Breast epithelium (tissue), 4 donors: ENCODE measurements around the gene TP53BP2. TPM values are rescaled to one million over a fixed set of nuclear protein-coding genes. Genes with fewer than 3 reads are reported as not detected.
"Not testable (repeated sequence)": the region's sequence is repeated elsewhere in the genome, so short reads cannot be mapped to it uniquely, and the experiment has no call there.

Source experiments
- DNase-seq, 2 donors: peaks; one replicate each; pipeline ENCODE4 v3.0.0-alpha.2; 2019; ENCODE audit warnings: low spot score in 2 of 2
- H3K27ac ChIP-seq, 2 donors: fragments of 200-600 bp; sonication (generic) in 1 of 2; one replicate each; pipeline ENCODE4 v1.5.1; 2016 to 2019; ENCODE audit warnings: mild to moderate bottlenecking in 1 of 2
- H3K27me3 ChIP-seq, 2 donors: fragments of 200-600 bp; sonication (generic) in 1 of 2; one replicate each; pipeline versions ENCODE4 v1.5.1 to v1.6.0; 2017 to 2019; ENCODE audit warnings: control low read depth in 1 of 2, mild to moderate bottlenecking in 1 of 2
- H3K36me3 ChIP-seq: fragments of 200-600 bp; one replicate; pipeline ENCODE4 v1.5.1; 2019
- H3K4me1 ChIP-seq, 2 donors: fragments of 200-600 bp; sonication (generic); one replicate each; pipeline ENCODE4 v1.5.1; 2016 to 2019; ENCODE audit warnings: control low read depth in 1 of 2
- H3K4me3 ChIP-seq, 3 donors: fragments of 200-600 bp; sonication (generic); 1 replicate in 2 of 3; 2 replicates in 1 of 3; pipeline ENCODE4 v1.5.1; 2016 to 2019; ENCODE audit warnings: mild to moderate bottlenecking in 3 of 3, moderate library complexity in 2 of 3
- H3K9me3 ChIP-seq, 2 donors: fragments of 200-600 bp; sonication (generic) in 1 of 2; one replicate each; pipeline ENCODE4 v1.5.1; 2016 to 2019; ENCODE audit warnings: control low read depth in 1 of 2
- CTCF ChIP-seq, 3 donors: fragments of 450-650 bp; IDR thresholded peaks; one replicate each; pipeline ENCODE4 v1.5.1; 2016 to 2017; ENCODE audit warnings: antibody characterized with exemption in 3 of 3, mild to moderate bottlenecking in 3 of 3, moderate library complexity in 3 of 3
- POLR2A ChIP-seq: fragments of 450-650 bp; IDR thresholded peaks from one replicate; pipeline ENCODE4 v1.6.1; 2016; ENCODE audit warnings: antibody characterized with exemption, mild to moderate bottlenecking, moderate library complexity
- POLR2AphosphoS5 ChIP-seq, 3 donors: sonication (generic); formaldehyde crosslinking; IDR thresholded peaks; one replicate each; pipeline ENCODE4 v1.6.1; 2017; ENCODE audit warnings: antibody characterized with exemption in 3 of 3
- intact Hi-C: fragments of 100-400 bp; cut with DNase I; formaldehyde crosslinking; loops from one replicate; pipeline ENCODE4 v1.15.1; 2023; ENCODE audit warnings: low total_unique reads
- total RNA-seq, 3 donors: library from RNA; depleted of rRNA; stranded (reverse); fragments of >200 nt; gene quantifications; one replicate each; pipeline ENCODE4 v1.1.0, GENCODE V29; 2016

The TP53BP2 gene
- total RNA-seq, 3 donors from 2014 or later, result 31.4 to 46.8 (median 38.0) TPM

GRCh38 chr1:223747838-223748335 lies 97.9 kb downstream of the TP53BP2 start:
- no peak for DNase-seq
- Histone ChIP-seq H3K27ac (peak overlapping the region; percentile 68 to 69), H3K4me3 (no peak overlapping the region)

GRCh38 chr1:223745731-223746130 lies 100.0 kb downstream of the TP53BP2 start:
- H3K9me3 ChIP-seq, result no peaks in the 10 kb centered on the region
- H3K27me3 ChIP-seq, result no peaks in the 10 kb centered on the region
- no peak overlapping the region for H3K27ac ChIP-seq
- no peak for DNase-seq
- TF ChIP-seq CTCF (IDR thresholded peaks at IDR 0.05) (no peak), POLR2AphosphoS5 (IDR thresholded peaks at IDR 0.05) (no peak), POLR2A (no peak)
- H3K4me3 ChIP-seq, result no peak overlapping the region
- no peaks in the 10 kb centered on the region for H3K36me3 ChIP-seq
- H3K4me1 ChIP-seq, result no peaks in the 10 kb centered on the region
- intact Hi-C loops, result loop anchor here (5.0 kb wide), 1 partner anchor 43 kb away; no protein-coding TSS in a partner anchor

More at GRCh38 chr1:223747838-223748335, 97.9 kb downstream of the TP53BP2 start:
- H3K36me3 ChIP-seq, result peaks cover 2% of the 10 kb centered on the region
- no peaks in the 10 kb centered on the region for H3K4me1 ChIP-seq
- TF ChIP-seq POLR2AphosphoS5 (IDR thresholded peaks at IDR 0.05) (no peak), CTCF (IDR thresholded peaks at IDR 0.05) (no peak), POLR2A (no peak)
- intact Hi-C loops, result loop anchor here (5.0 kb wide), 1 partner anchor 46 kb away; no protein-coding TSS in a partner anchor
- no peaks in the 10 kb centered on the region for H3K27me3 ChIP-seq
- no peaks in the 10 kb centered on the region for H3K9me3 ChIP-seq

GRCh38 chr1:223742856-223743517 lies 102.8 kb downstream of the TP53BP2 start:
- no peak for DNase-seq
- Histone ChIP-seq H3K9me3 (no peaks in the 10 kb centered on the region), H3K4me1 (no peaks in the 10 kb centered on the region), H3K27ac (no peak overlapping the region), H3K4me3 (no peak overlapping the region), H3K27me3 (no peaks in the 10 kb centered on the region), H3K36me3 (no peaks in the 10 kb centered on the region)
- intact Hi-C loops, result no loop called here
- TF ChIP-seq CTCF (IDR thresholded peaks at IDR 0.05) (no peak), POLR2AphosphoS5 (IDR thresholded peaks at IDR 0.05) (no peak), POLR2A (no peak)

- no peak for TF ChIP-seq POLR2A
- TF ChIP-seq CTCF (IDR thresholded peaks at IDR 0.05), result no peak
- TF ChIP-seq POLR2AphosphoS5 (IDR thresholded peaks at IDR 0.05), result no peak
- intact Hi-C loops, result no loop called here
- H3K27ac ChIP-seq, result peak overlapping the region in 1 of 2 donors; percentile 88
- no peak overlapping the region for H3K4me3 ChIP-seq
- H3K4me1 ChIP-seq, result no peaks in the 10 kb centered on the region
- no peaks in the 10 kb centered on the region for H3K9me3 ChIP-seq
- H3K27me3 ChIP-seq, result no peaks in the 10 kb centered on the region
- no peak for DNase-seq
- no peaks in the 10 kb centered on the region for H3K36me3 ChIP-seq
Observed at GRCh38 chr1:223741861-223742260, 103.9 kb downstream of the TP53BP2 start.

- H3K9me3 ChIP-seq, intact Hi-C loops, H3K4me3 ChIP-seq, DNase-seq, H3K27me3 ChIP-seq, H3K4me1 ChIP-seq, H3K36me3 ChIP-seq: not testable (repeated sequence)
- peak overlapping the region; percentile 84 to 88 for H3K27ac ChIP-seq
Observed at GRCh38 chr1:223740038-223740736, 105.6 kb downstream of the TP53BP2 start.
